IMR-90 (cell line): Measurements from ENCODE around the gene VASH1. TPM values are rescaled to one million over a fixed set of nuclear protein-coding genes. Genes with fewer than 3 reads are reported as not detected.

Experiments used
- ATAC-seq: fragments of 200-7000 bp; cut with Tn5 transposase; 2 replicates; pipeline ENCODE4 v1.9.1; 2020; ENCODE audit warnings: low read depth, mild to moderate bottlenecking, moderate library complexity
- BruUV-seq: library from RNA; stranded (reverse); fragments of 400-500 nt; replicated peaks from 2 replicates; lab custom pipeline; 2021; lab: Mats Ljungman, UMichigan
- CTCF ChIA-PET: fragments of 300-600 bp; formaldehyde crosslinking; extraction: SDS; loops from one replicate; lab custom pipeline; 2021; ENCODE audit warnings: antibody characterized with exemption; lab: Yijun Ruan, JAX
- POLR2A ChIA-PET: fragments of 300-600 bp; sonication (Branson Sonifier 250); formaldehyde crosslinking; loops from one replicate; lab custom pipeline; 2022; ENCODE audit warnings: antibody characterized with exemption; ENCODE audit not compliant: unreplicated experiment; lab: Charles Lee
- DNase-seq: peaks from one replicate; pipeline ENCODE4 v3.0.0; 2013
- H2AFZ ChIP-seq: replicated peaks from 2 replicates; pipeline ENCODE3; 2013; ENCODE audit warnings: low read length, mild to moderate bottlenecking; ENCODE audit not compliant: poor library complexity
- H2AK5ac ChIP-seq: 2 replicates; pipeline ENCODE4 v1.6.1; 2013; ENCODE audit warnings: low read depth, low read length, inconsistent platforms
- H2AK9ac ChIP-seq: replicated peaks from 2 replicates; pipeline ENCODE3; 2013; ENCODE audit warnings: mild to moderate bottlenecking, low read depth, low read length, moderate library complexity; ENCODE audit not compliant: poor library complexity
- H2BK120ac ChIP-seq: 2 replicates; pipeline ENCODE4 v1.6.1; 2013; ENCODE audit warnings: low read depth, low read length, inconsistent platforms
- H2BK15ac ChIP-seq: 3 replicates; pipeline ENCODE4 v1.6.1; 2013; ENCODE audit warnings: low read depth, low read length, inconsistent platforms
- H2BK20ac ChIP-seq: 2 replicates; pipeline ENCODE4 v1.6.1; 2013; ENCODE audit warnings: low read depth, mild to moderate bottlenecking, inconsistent platforms, low read length, moderate library complexity
- H2BK5ac ChIP-seq: 2 replicates; pipeline ENCODE4 v1.6.1; 2013; ENCODE audit warnings: mild to moderate bottlenecking, low read depth, low read length, inconsistent platforms; ENCODE audit not compliant: poor library complexity, severe bottlenecking
- H3K14ac ChIP-seq: replicated peaks from 2 replicates; pipeline ENCODE4 v1.6.1; 2013; ENCODE audit warnings: low read depth, low read length, inconsistent platforms
- H3K18ac ChIP-seq: 2 replicates; pipeline ENCODE4 v1.6.1; 2013; ENCODE audit warnings: low read depth, low read length, control low read depth
- H3K23ac ChIP-seq: 2 replicates; pipeline ENCODE4 v1.6.1; 2013; ENCODE audit warnings: low read depth, low read length, inconsistent platforms
- H3K27ac ChIP-seq: 2 replicates; pipeline ENCODE4 v1.5.1; 2013; ENCODE audit warnings: mild to moderate bottlenecking, control low read depth, low read length; ENCODE audit not compliant: insufficient read depth
- H3K27me3 ChIP-seq: 2 replicates; pipeline ENCODE4 v1.6.1; 2013; ENCODE audit warnings: low read length; ENCODE audit not compliant: control insufficient read depth, insufficient read depth
- H3K36me3 ChIP-seq: 2 replicates; pipeline ENCODE4 v1.6.1; 2013; ENCODE audit warnings: low read length, mixed read lengths; ENCODE audit not compliant: control insufficient read depth, insufficient read depth
- H3K4ac ChIP-seq: 2 replicates; pipeline ENCODE4 v1.6.1; 2013; ENCODE audit warnings: low read depth, low read length, inconsistent platforms
- H3K4me1 ChIP-seq: 2 replicates; pipeline ENCODE4 v1.6.1; 2013; ENCODE audit warnings: low read length, mixed read lengths; ENCODE audit not compliant: control insufficient read depth, insufficient read depth
- H3K4me2 ChIP-seq: 2 replicates; pipeline ENCODE4 v1.6.1; 2013; ENCODE audit warnings: low read depth, mild to moderate bottlenecking, control low read depth, low read length, moderate library complexity
- H3K4me3 ChIP-seq: 2 replicates; pipeline ENCODE4 v1.5.1; 2013; ENCODE audit warnings: low read depth, mild to moderate bottlenecking, control low read depth, low read length, moderate library complexity; ENCODE audit not compliant: insufficient read depth
- H3K56ac ChIP-seq: 2 replicates; pipeline ENCODE4 v1.6.1; 2013; ENCODE audit warnings: low read length, inconsistent platforms; ENCODE audit not compliant: insufficient read depth; ENCODE audit errors: extremely low read depth
- H3K79me1 ChIP-seq, 2 experiments: 2 replicates each; pipeline ENCODE4 v1.6.1; 2013; ENCODE audit warnings: low read length in 2 of 2, inconsistent platforms in 1 of 2, low read depth in 1 of 2
- H3K9ac ChIP-seq: 2 replicates; pipeline ENCODE4 v1.6.1; 2013; ENCODE audit warnings: low read depth, low read length, control low read depth
- H3K9me1 ChIP-seq: 2 replicates; pipeline ENCODE4 v1.6.1; 2013; ENCODE audit warnings: low read length, inconsistent platforms; ENCODE audit not compliant: insufficient read depth
- H3K9me3 ChIP-seq: 2 replicates; pipeline ENCODE4 v1.6.1; 2013; ENCODE audit warnings: low read length; ENCODE audit not compliant: control insufficient read depth, insufficient read depth
- H4K20me1 ChIP-seq: 2 replicates; pipeline ENCODE4 v1.6.1; 2013; ENCODE audit warnings: low read length, inconsistent platforms; ENCODE audit not compliant: insufficient read depth
- H4K5ac ChIP-seq: 2 replicates; pipeline ENCODE4 v1.6.1; 2013; ENCODE audit warnings: mild to moderate bottlenecking, low read depth, low read length, control low read depth
- H4K8ac ChIP-seq, 2 experiments: 2 replicates each; pipeline ENCODE4 v1.6.1; 2013; ENCODE audit warnings: low read depth in 2 of 2, low read length in 2 of 2, control low read depth in 1 of 2, inconsistent platforms in 1 of 2
- H4K91ac ChIP-seq: 2 replicates; pipeline ENCODE4 v1.6.1; 2013; ENCODE audit warnings: low read depth, low read length, inconsistent platforms; ENCODE audit not compliant: insufficient read depth
- CHD1 ChIP-seq: IDR thresholded peaks from 2 replicates; pipeline ENCODE4 v1.6.1; 2012; ENCODE audit warnings: low read depth, low read length, improper control_type of control experiment
- ELK1 ChIP-seq: fragments of 150-350 bp; IDR thresholded peaks from 2 replicates; pipeline ENCODE4 v1.6.1; 2016; ENCODE audit warnings: low read depth, mild to moderate bottlenecking, low read length, moderate library complexity, borderline replicate concordance
- MAFK ChIP-seq: IDR thresholded peaks from 2 replicates; pipeline ENCODE4 v1.6.1; 2012; ENCODE audit warnings: low read depth, low read length, improper control_type of control experiment
- MXI1 ChIP-seq: IDR thresholded peaks from 2 replicates; pipeline ENCODE4 v1.6.1; 2012; ENCODE audit warnings: low read depth, mild to moderate bottlenecking, low read length, moderate library complexity, borderline replicate concordance
- POLR2A ChIP-seq: IDR thresholded peaks from 2 replicates; pipeline ENCODE4 v1.6.1; 2012; ENCODE audit warnings: mild to moderate bottlenecking, low read depth, low read length
- RAD21 ChIP-seq: IDR thresholded peaks from 2 replicates; pipeline ENCODE4 v1.6.1; 2012; ENCODE audit warnings: low read length, improper control_type of control experiment
- RCOR1 ChIP-seq: IDR thresholded peaks from 2 replicates; pipeline ENCODE4 v1.6.1; 2012; ENCODE audit warnings: mild to moderate bottlenecking, low read length, improper control_type of control experiment; ENCODE audit not compliant: insufficient replicate concordance
- SMC3 ChIP-seq: fragments of 150-350 bp; IDR thresholded peaks from 2 replicates; pipeline ENCODE4 v1.6.1; 2016; ENCODE audit warnings: low read depth, mild to moderate bottlenecking, antibody characterized with exemption, low read length, moderate library complexity
- USF2 ChIP-seq: fragments of 150-350 bp; IDR thresholded peaks from 2 replicates; pipeline ENCODE4 v1.6.1; 2017; ENCODE audit warnings: mild to moderate bottlenecking, antibody characterized with exemption, low read length, low read depth
- WGBS, 2 experiments: methylation state at CpG; one replicate each; pipeline versions ENCODE4 v1.1.5 to v1.1.7; 2013; ENCODE audit warnings: missing lambda C conversion rate in 2 of 2; ENCODE audit not compliant: insufficient read length in 1 of 2; ENCODE audit errors: extremely low coverage in 2 of 2; 5-methylcytosine and 5-hydroxymethylcytosine counted together
- dilution Hi-C: fragments of 300-500 bp; cut with HindIII; formaldehyde crosslinking; loops from one replicate; pipeline ENCODE4 v1.14.3; 2018; ENCODE audit warnings: low sequenced_read_pairs; ENCODE audit not compliant: unreplicated experiment
- in situ Hi-C: fragments of 300-500 bp; cut with MboI; formaldehyde crosslinking; loops from 3 replicates; pipeline ENCODE4 v1.14.3; 2019; ENCODE audit warnings: low sequenced_read_pairs, inconsistent platforms, mixed read lengths
- intact Hi-C: fragments of 100-400 bp; cut with micrococcal nuclease; formaldehyde crosslinking; loops from 2 replicates; pipeline ENCODE4 v1.10.0; 2022
- polyA plus RNA-seq, 3 experiments: library from polyadenylated mRNA; depleted of rRNA; stranded (reverse); fragments of >200 nt; gene quantifications; 2 replicates each; pipeline ENCODE4 v1.2.3, GENCODE V29; 2012; ENCODE audit warnings: low replicate concordance in 1 of 3
- total RNA-seq: library from RNA; depleted of rRNA; stranded (reverse); fragments of >200 nt; gene quantifications from 2 replicates; pipeline ENCODE4 v1.2.3, GENCODE V29; 2012

The VASH1 gene
- total and polyA plus RNA-seq, 2 of the 4 experiments (the other 2 are of a cell fraction): 2.0 to 9.5 TPM

- no peak overlapping the region for H2AFZ ChIP-seq
- H3K14ac ChIP-seq: no peak overlapping the region
- no peak overlapping the region for H3K4me2 ChIP-seq
- H2AK5ac ChIP-seq: no peak overlapping the region
- no peak overlapping the region for H2BK120ac ChIP-seq
- no peaks in the 10 kb centered on the region for H3K9me3 ChIP-seq
- no peak overlapping the region for H4K91ac ChIP-seq
- H3K4me1 ChIP-seq: no peaks in the 10 kb centered on the region
- H2BK20ac ChIP-seq: no peak overlapping the region
- H3K18ac ChIP-seq: no peak overlapping the region
- ChIA-PET CTCF (no interaction called here), POLR2A (no interaction called here)
- H2BK15ac ChIP-seq: no peak overlapping the region
- H3K27ac ChIP-seq: no peak overlapping the region
- intact Hi-C loops: no loop called here
- H2AK9ac ChIP-seq: no peak overlapping the region
- no peak for DNase-seq
- no peak overlapping the region for H3K23ac ChIP-seq
- no peak overlapping the region for H2BK5ac ChIP-seq
- no peak overlapping the region for H4K5ac ChIP-seq
- no CpG with 5 or more reads among the region's 4 CpGs for WGBS, 2 experiments
- TF ChIP-seq MAFK: no peak
- TF ChIP-seq ELK1: no peak
- no peak for TF ChIP-seq RCOR1
- TF ChIP-seq RAD21: no peak
- no peak for TF ChIP-seq SMC3
- TF ChIP-seq USF2: no peak
- TF ChIP-seq CHD1: no peak
- TF ChIP-seq POLR2A: no peak
- no peak for TF ChIP-seq MXI1
- no peaks in the 10 kb centered on the region for H3K79me1 ChIP-seq
- dilution Hi-C loops: no loop called here
- no peak overlapping the region for H3K9ac ChIP-seq
- no peak overlapping the region for H3K4me3 ChIP-seq
- BruUV-seq: no TSS peak
- peaks cover 8% of the 10 kb centered on the region for H3K27me3 ChIP-seq
- no peak overlapping the region for H3K56ac ChIP-seq
- H4K8ac ChIP-seq: no peak overlapping the region
- H3K4ac ChIP-seq: no peak overlapping the region
- no peaks in the 10 kb centered on the region for H3K36me3 ChIP-seq
- in situ Hi-C loops: loop anchor here (5.0 kb wide), 1 partner anchor 66 kb away; no protein-coding TSS in a partner anchor
- no peaks in the 10 kb centered on the region for H3K9me1 ChIP-seq
- no peaks in the 10 kb centered on the region for H4K20me1 ChIP-seq
- no peak for ATAC-seq
These were observed 45.0 kb upstream of the VASH1 start for GRCh38 chr14:76716285-76716684.
